GM18519 (cell line): Measurements from ENCODE around the gene ZNF329.

Source experiments
- ATAC-seq: cut with Tn5 transposase; IDR thresholded peaks from one replicate; pipeline ENCODE4 v1.9.1; 2021; ENCODE audit warnings: mild to moderate bottlenecking, moderate library complexity; ENCODE audit not compliant: unreplicated experiment, low FRiP score

ZNF329 gene

GRCh38 chr19:58123354-58123753 lies 27.2 kb downstream of the ZNF329 start:
- ATAC-seq = no peak

GRCh38 chr19:58118979-58119733 lies 31.4 kb downstream of the ZNF329 start:
- ATAC-seq = no peak

- no peak for ATAC-seq
Measured at GRCh38 chr19:58117841-58118575, 32.6 kb downstream of the ZNF329 start.

GRCh38 chr19:58108546-58108817 lies 42.1 kb downstream of the ZNF329 start:
- no peak for ATAC-seq

GRCh38 chr19:58107778-58108545 lies 42.6 kb downstream of the ZNF329 start:
- no peak for ATAC-seq

- ATAC-seq = no peak
Measured at GRCh38 chr19:58098682-58098998, 51.9 kb downstream of the ZNF329 start.

- peak; percentile 93 for ATAC-seq
Measured at GRCh38 chr19:58097781-58098681, 52.6 kb downstream of the ZNF329 start, which contains the start of gene ZSCAN18. TSS of gene ZSCAN18 (minus strand) at chr19:58098231. CDS start at chr19:58090267, 7,964 bp downstream.

GRCh38 chr19:58097349-58097748 lies 53.2 kb downstream of the ZNF329 start:
- ATAC-seq = no peak

- ATAC-seq = no peak
Measured at GRCh38 chr19:58096884-58097283, 53.7 kb downstream of the ZNF329 start.

GRCh38 chr19:58095328-58095727 lies 55.3 kb downstream of the ZNF329 start:
- ATAC-seq = no peak

- no peak for ATAC-seq
Measured at GRCh38 chr19:58093071-58093470, 57.5 kb downstream of the ZNF329 start.

- ATAC-seq = no peak
Measured at GRCh38 chr19:58091251-58091995, 59.2 kb downstream of the ZNF329 start.

- ATAC-seq = no peak
Measured at GRCh38 chr19:58089846-58090245, 60.7 kb downstream of the ZNF329 start.

GRCh38 chr19:58088521-58089052 lies 62.0 kb downstream of the ZNF329 start:
- ATAC-seq = no peak

GRCh38 chr19:58086825-58087710 lies 63.5 kb downstream of the ZNF329 start:
- ATAC-seq = no peak

GRCh38 chr19:58085348-58085875 lies 65.2 kb downstream of the ZNF329 start:
- ATAC-seq = no peak

- ATAC-seq = no peak
Measured at GRCh38 chr19:58084596-58085347, 65.8 kb downstream of the ZNF329 start.

GRCh38 chr19:58083021-58083420 lies 67.6 kb downstream of the ZNF329 start:
- ATAC-seq = no peak
